Measurements from ENCODE around the gene MARCHF4.
A peak's percentile ranks its signal among the peaks of the same experiment; 100 is the strongest.
"Not testable (repeated sequence)": the region's sequence is repeated elsewhere in the genome, so short reads cannot be mapped to it uniquely, and the experiment has no call there.

Gene MARCHF4

GRCh38 chr2:216392018-216392562, 19.8 kb upstream of the MARCHF4 start:
- DNase-seq (ENCODE audit: low read depth in 2 of 2), result no peak

- DNase-seq (ENCODE audit: low read depth in 2 of 2), result no peak
Measured at GRCh38 chr2:216391401-216391800, 19.1 kb upstream of the MARCHF4 start.

GRCh38 chr2:216389570-216389969, 17.3 kb upstream of the MARCHF4 start:
- DNase-seq (ENCODE audit: low read depth in 2 of 2), result peak; percentile 37 to 49

GRCh38 chr2:216388046-216388884, 16.0 kb upstream of the MARCHF4 start:
- DNase-seq (ENCODE audit: low read depth in 2 of 2), result no peak

GRCh38 chr2:216387262-216387661, 15.0 kb upstream of the MARCHF4 start:
- DNase-seq (ENCODE audit: low read depth in 2 of 2), result no peak

GRCh38 chr2:216385478-216385877, 13.2 kb upstream of the MARCHF4 start:
- no peak for DNase-seq (ENCODE audit: low read depth in 2 of 2)

GRCh38 chr2:216384409-216384808, 12.1 kb upstream of the MARCHF4 start:
- DNase-seq (ENCODE audit: low read depth in 2 of 2), result not testable (repeated sequence)

GRCh38 chr2:216379977-216380376, 7.7 kb upstream of the MARCHF4 start:
- DNase-seq (ENCODE audit: low read depth in 2 of 2), result no peak

GRCh38 chr2:216375286-216375685, 3.0 kb upstream of the MARCHF4 start:
- DNase-seq (ENCODE audit: low read depth in 2 of 2), result peak in 1 of 2 experiments; percentile 28

- no peak for DNase-seq (ENCODE audit: low read depth in 2 of 2)
Measured at GRCh38 chr2:216373896-216374295, 1.6 kb upstream of the MARCHF4 start.

GRCh38 chr2:216372761-216373291, 543 bp upstream of the MARCHF4 start:
- peak; percentile 75 for DNase-seq (ENCODE audit: low read depth in 2 of 2)

GRCh38 chr2:216370961-216371712, 1.1 kb downstream of the MARCHF4 start:
- DNase-seq (ENCODE audit: low read depth in 2 of 2), result no peak

- DNase-seq (ENCODE audit: low read depth in 2 of 2), result no peak
Measured at GRCh38 chr2:216369821-216370220, 2.5 kb downstream of the MARCHF4 start.

GRCh38 chr2:216366777-216367471, 5.4 kb downstream of the MARCHF4 start:
- no peak for DNase-seq (ENCODE audit: low read depth in 2 of 2)

- DNase-seq (ENCODE audit: low read depth in 2 of 2), result no peak
Measured at GRCh38 chr2:216365518-216365917, 6.8 kb downstream of the MARCHF4 start.

GRCh38 chr2:216363221-216363620, 9.1 kb downstream of the MARCHF4 start:
- DNase-seq (ENCODE audit: low read depth in 2 of 2), result no peak

- peak; percentile 83 to 86 for DNase-seq (ENCODE audit: low read depth in 2 of 2)
Measured at GRCh38 chr2:216362730-216363129, 9.6 kb downstream of the MARCHF4 start.

GRCh38 chr2:216355711-216356110, 16.6 kb downstream of the MARCHF4 start:
- DNase-seq (ENCODE audit: low read depth in 2 of 2), result no peak

- DNase-seq (ENCODE audit: low read depth in 2 of 2), result no peak
Measured at GRCh38 chr2:216354306-216354705, 18.0 kb downstream of the MARCHF4 start.

- no peak for DNase-seq (ENCODE audit: low read depth in 2 of 2)
Measured at GRCh38 chr2:216352653-216353270, 19.5 kb downstream of the MARCHF4 start.

GRCh38 chr2:216351172-216351925, 20.9 kb downstream of the MARCHF4 start:
- no peak for DNase-seq (ENCODE audit: low read depth in 2 of 2)

Measured in fibroblast of skin of left biceps (primary cell).